Psoas muscle (tissue), 8 donors: ENCODE results near the gene SYNGR1. TPM values are rescaled to one million over a fixed set of nuclear protein-coding genes. Genes with fewer than 3 reads are reported as not detected.

ENCODE experiments used
- ATAC-seq, 4 donors: fragments of 200-7000 bp; cut with Tn5 transposase; one replicate each; pipeline ENCODE4 v1.9.1; 2020; ENCODE audit warnings: moderate library complexity in 3 of 4, mild to moderate bottlenecking in 2 of 4
- DNase-seq, 2 donors: peaks; one replicate each; pipeline ENCODE4 v3.0.0-alpha.2; 2020
- H3K27ac ChIP-seq: fragments of 200-600 bp; one replicate; pipeline ENCODE4 v1.8.0; 2022
- H3K27me3 ChIP-seq, 3 donors: fragments of 200-600 bp in 1 of 3; one replicate each; pipeline versions ENCODE4 v1.6.1 to v1.8.0; 2013 to 2022; ENCODE audit warnings: low read length in 2 of 3, mild to moderate bottlenecking in 2 of 3, moderate library complexity in 1 of 3; ENCODE audit not compliant: insufficient read depth in 3 of 3
- H3K36me3 ChIP-seq, 2 donors: fragments of 200-600 bp in 1 of 2; one replicate each; pipeline versions ENCODE4 v1.6.1 to v1.8.0; 2013 to 2022; ENCODE audit warnings: low read depth in 1 of 2, mild to moderate bottlenecking in 1 of 2, moderate library complexity in 1 of 2; ENCODE audit not compliant: insufficient read depth in 1 of 2
- H3K4me1 ChIP-seq: fragments of 200-600 bp; one replicate; pipeline ENCODE4 v1.8.0; 2022
- H3K4me3 ChIP-seq: fragments of 200-600 bp; one replicate; pipeline ENCODE4 v1.8.0; 2022; ENCODE audit warnings: mild to moderate bottlenecking
- H3K9me3 ChIP-seq: fragments of 200-600 bp; one replicate; pipeline ENCODE4 v1.8.0; 2022
- CTCF ChIP-seq: fragments of 200-600 bp; IDR thresholded peaks from one replicate; pipeline ENCODE4 v1.8.0; 2022; ENCODE audit warnings: antibody characterized with exemption
- WGBS, 3 donors: extraction: QIAGEN DNeasy Blood & Tissue Kit; methylation state at CpG; one replicate each; pipeline versions ENCODE4 v1.1.6 to v1.1.7; 2013; 5-methylcytosine and 5-hydroxymethylcytosine counted together
- intact Hi-C, 2 donors: fragments of 100-400 bp; cut with DNase I; formaldehyde crosslinking; loops; one replicate each; pipeline versions ENCODE4 v1.11.0 to v1.14.2; 2022
- polyA plus RNA-seq, 3 donors: library from polyadenylated mRNA; stranded (reverse); fragments of 200-250 nt; gene quantifications; one replicate each; pipeline ENCODE4 v1.2.3, GENCODE V29; 2013
- total RNA-seq, 4 donors: library from RNA; stranded (reverse); fragmentation: NEBNext Ultra II Directional in 2 of 4; extraction: Animal tissue kit (Norgen Biotek cat#: 25700) in 2 of 4; gene quantifications; one replicate each; pipeline versions ENCODE4 v1.2.1 to v1.2.4, GENCODE V29; 2021 to 2023
- donor health status: healthy with polysubstance abuse.
- donor health status: DM: no; HTN: no; CAD: no; lungs with moderate emphysema.
- donor health status: Bipolar disorder and iron deficiency.
- donor health status: healthy.
- donor health status: DM: yes; HTN: yes; CAD: no.
- donor health status: DM: no; HTN: no; CAD: no.
- donor health status: DM: no; HTN: no; CAD: no.
- donor health status: DM: yes; HTN: yes; CAD: no.

SYNGR1 gene
- total and polyA plus RNA-seq, 7 donors: 15.3 to 39.9 (median 20.4) TPM

- no peaks in the 10 kb centered on the region for H3K4me1 ChIP-seq
- intact Hi-C loops: loop anchor here (5.0 to 10.0 kb wide), 2 partner anchors 171 to 183 kb away; no protein-coding TSS in a partner anchor
- TF ChIP-seq CTCF: no peak
- WGBS, 3 donors: 71 to 74% (median 74%) methylated on average over 8 of the region's 8 CpGs
- H3K36me3 ChIP-seq: no peaks in the 10 kb centered on the region
- no peak overlapping the region for H3K4me3 ChIP-seq
- H3K27me3 ChIP-seq: peaks cover 0 to 3% (median 0%) of the 10 kb centered on the region in 3 donors
- no peaks in the 10 kb centered on the region for H3K9me3 ChIP-seq
- DNase-seq: no peak
- H3K27ac ChIP-seq: no peak overlapping the region
- no peak for ATAC-seq
These were observed 5.8 kb upstream of the SYNGR1 start for GRCh38 chr22:39344046-39344390.

GRCh38 chr22:39345231-39345630, 4.6 kb upstream of the SYNGR1 start:
- intact Hi-C loops: loop anchor here in 1 of 2 donors (10.0 kb wide), 1 partner anchor 170 kb away; no protein-coding TSS in a partner anchor
- H3K4me3 ChIP-seq: no peak overlapping the region
- H3K27ac ChIP-seq: no peak overlapping the region
- no peak for DNase-seq
- H3K4me1 ChIP-seq: no peaks in the 10 kb centered on the region
- WGBS, 3 donors: 92 to 96% (median 93%) methylated on average over 4 of the region's 4 CpGs
- H3K27me3 ChIP-seq: peaks cover 0 to 3% (median 0%) of the 10 kb centered on the region in 3 donors
- H3K36me3 ChIP-seq: no peaks in the 10 kb centered on the region
- no peak for TF ChIP-seq CTCF
- no peak for ATAC-seq
- no peaks in the 10 kb centered on the region for H3K9me3 ChIP-seq

GRCh38 chr22:39348909-39349505, 784 bp upstream of the SYNGR1 start:
- Histone ChIP-seq H3K4me1 (peaks cover 7% of the 10 kb centered on the region), H3K27me3 (no peaks in the 10 kb centered on the region), H3K4me3 (peak overlapping the region; percentile 84), H3K9me3 (no peaks in the 10 kb centered on the region), H3K27ac (no peak overlapping the region), H3K36me3 (no peaks in the 10 kb centered on the region)
- ATAC-seq (peak in 2 of 4 donors; percentile 27 to 32), DNase-seq (no peak)
- no peak for TF ChIP-seq CTCF
- 17 to 30% (median 19%) methylated on average over 11 of the region's 11 CpGs for WGBS, 3 donors
- intact Hi-C loops: loop anchor here in 1 of 2 donors (10.0 kb wide), 1 partner anchor 166 kb away; no protein-coding TSS in a partner anchor

- ATAC-seq (peak; percentile 43 to 80 (median 74)), DNase-seq (peak in 1 of 2 donors; percentile 46)
- Histone ChIP-seq H3K4me1 (peaks cover 7% of the 10 kb centered on the region), H3K9me3 (no peaks in the 10 kb centered on the region), H3K4me3 (peak overlapping the region; percentile 84), H3K36me3 (no peaks in the 10 kb centered on the region), H3K27me3 (no peaks in the 10 kb centered on the region), H3K27ac (peak overlapping the region; percentile 53)
- intact Hi-C loops: loop anchor here in 1 of 2 donors (10.0 kb wide), 1 partner anchor 165 kb away; no protein-coding TSS in a partner anchor
- 1 to 9% (median 2%) methylated on average over 16 to 57 of the region's 57 CpGs for WGBS, 3 donors
- TF ChIP-seq CTCF: no peak
These were observed 255 bp upstream of the SYNGR1 start for GRCh38 chr22:39349506-39349966.
